Glutamatergic neuron (in vitro differentiated cells): ENCODE measurements around the gene CDC25B. TPM values are rescaled to one million over a fixed set of nuclear protein-coding genes. Genes with fewer than 3 reads are reported as not detected.
"Not testable (repeated sequence)": the region's sequence is repeated elsewhere in the genome, so short reads cannot be mapped to it uniquely, and the experiment has no call there.

Experiments
- DNase-seq: peaks from one replicate; pipeline ENCODE4 v3.0.0; 2022
- H3K27ac Mint-ChIP-seq: one replicate; pipeline ENCODE4 v1.8.0; 2020; ENCODE audit warnings: mild to moderate bottlenecking, mixed read lengths, inconsistent platforms; ENCODE audit not compliant: unreplicated experiment
- H3K27me3 Mint-ChIP-seq: one replicate; pipeline ENCODE4 v1.8.0; 2020; ENCODE audit warnings: mild to moderate bottlenecking, moderate library complexity, mixed read lengths, inconsistent platforms; ENCODE audit not compliant: unreplicated experiment
- H3K36me3 Mint-ChIP-seq: one replicate; pipeline ENCODE4 v1.8.0; 2020; ENCODE audit warnings: mild to moderate bottlenecking, mixed read lengths, inconsistent platforms; ENCODE audit not compliant: unreplicated experiment
- H3K4me1 Mint-ChIP-seq: one replicate; pipeline ENCODE4 v1.8.0; 2020; ENCODE audit warnings: mild to moderate bottlenecking, low read depth, mixed read lengths, inconsistent platforms; ENCODE audit not compliant: unreplicated experiment
- H3K4me3 Mint-ChIP-seq: one replicate; pipeline ENCODE4 v1.8.0; 2020; ENCODE audit warnings: mild to moderate bottlenecking, mixed read lengths, inconsistent platforms; ENCODE audit not compliant: unreplicated experiment
- H3K9me3 Mint-ChIP-seq: one replicate; pipeline ENCODE4 v1.8.0; 2020; ENCODE audit warnings: mild to moderate bottlenecking, moderate library complexity, mixed read lengths, inconsistent platforms; ENCODE audit not compliant: unreplicated experiment
- CTCF ChIP-seq: fragments of 200-600 bp; sonication (generic); IDR thresholded peaks from one replicate; pipeline ENCODE4 v1.5.0; 2021; ENCODE audit not compliant: partially characterized antibody, unreplicated experiment
- total RNA-seq: library from RNA; stranded (reverse); fragmentation: NEBNext Ultra II Directional; extraction: Animal tissue kit (Norgen Biotek cat#: 25700); gene quantifications from one replicate; pipeline ENCODE4 v1.2.1, GENCODE V29; 2021; ENCODE audit not compliant: unreplicated experiment

CDC25B gene
- total RNA-seq, 1 donor from 2014 or later: 27.6 TPM

- no peak overlapping the region for H3K27ac Mint-ChIP-seq
- H3K9me3 Mint-ChIP-seq: peaks cover 4% of the 10 kb centered on the region
- TF ChIP-seq CTCF: no peak
- H3K27me3 Mint-ChIP-seq: peaks cover 13% of the 10 kb centered on the region
- no peak for DNase-seq
- H3K4me1 Mint-ChIP-seq: peaks cover 5% of the 10 kb centered on the region
- no peaks in the 10 kb centered on the region for H3K36me3 Mint-ChIP-seq
- no peak overlapping the region for H3K4me3 Mint-ChIP-seq
Observed at GRCh38 chr20:3823881-3824280, 27.8 kb downstream of the CDC25B start.

- H3K4me3 Mint-ChIP-seq: no peak overlapping the region
- H3K36me3 Mint-ChIP-seq: no peaks in the 10 kb centered on the region
- H3K27me3 Mint-ChIP-seq: peaks cover 11% of the 10 kb centered on the region
- DNase-seq: no peak
- peaks cover 4% of the 10 kb centered on the region for H3K9me3 Mint-ChIP-seq
- TF ChIP-seq CTCF: no peak
- peaks cover 2% of the 10 kb centered on the region for H3K4me1 Mint-ChIP-seq
- no peak overlapping the region for H3K27ac Mint-ChIP-seq
Observed at GRCh38 chr20:3825526-3825925, 29.4 kb downstream of the CDC25B start.

GRCh38 chr20:3826420-3826819 lies 30.3 kb downstream of the CDC25B start:
- H3K27me3 Mint-ChIP-seq: peaks cover 8% of the 10 kb centered on the region
- TF ChIP-seq CTCF: no peak
- DNase-seq: no peak
- no peaks in the 10 kb centered on the region for H3K9me3 Mint-ChIP-seq
- H3K36me3 Mint-ChIP-seq: no peaks in the 10 kb centered on the region
- no peak overlapping the region for H3K27ac Mint-ChIP-seq
- H3K4me3 Mint-ChIP-seq: no peak overlapping the region
- H3K4me1 Mint-ChIP-seq: no peaks in the 10 kb centered on the region

- no peaks in the 10 kb centered on the region for H3K4me1 Mint-ChIP-seq
- no peak for TF ChIP-seq CTCF
- no peak overlapping the region for H3K27ac Mint-ChIP-seq
- H3K4me3 Mint-ChIP-seq: no peak overlapping the region
- H3K27me3 Mint-ChIP-seq: peaks cover 3% of the 10 kb centered on the region
- H3K9me3 Mint-ChIP-seq: no peaks in the 10 kb centered on the region
- H3K36me3 Mint-ChIP-seq: no peaks in the 10 kb centered on the region
- DNase-seq: no peak
Observed at GRCh38 chr20:3828798-3829197, 32.7 kb downstream of the CDC25B start.

GRCh38 chr20:3829891-3830290 lies 33.8 kb downstream of the CDC25B start:
- H3K27ac Mint-ChIP-seq, DNase-seq, H3K4me1 Mint-ChIP-seq: not testable (repeated sequence)

GRCh38 chr20:3836132-3836531 lies 40.0 kb downstream of the CDC25B start:
- no peaks in the 10 kb centered on the region for H3K4me1 Mint-ChIP-seq
- H3K27ac Mint-ChIP-seq: no peak overlapping the region

More at GRCh38 chr20:3829891-3830290, 33.8 kb downstream of the CDC25B start:
- H3K4me3 Mint-ChIP-seq, H3K27me3 Mint-ChIP-seq, H3K9me3 Mint-ChIP-seq, H3K36me3 Mint-ChIP-seq: not testable (repeated sequence)

More at GRCh38 chr20:3836132-3836531, 40.0 kb downstream of the CDC25B start:
- H3K36me3 Mint-ChIP-seq: peaks cover 6% of the 10 kb centered on the region
- H3K4me3 Mint-ChIP-seq: no peak overlapping the region
- TF ChIP-seq CTCF: no peak
- H3K27me3 Mint-ChIP-seq: peaks cover 2% of the 10 kb centered on the region
- no peaks in the 10 kb centered on the region for H3K9me3 Mint-ChIP-seq
- DNase-seq: no peak
